Stimulated activated CD4-positive, alpha-beta T cell treated with anti-CD3 and anti-CD28 coated beads, TNF-alpha, amount 100 ng/mL, for 24 hours (primary cell): ENCODE results near the gene MAP3K8.

Experiments
- DNase-seq, 3 experiments: peaks; one replicate each; pipeline ENCODE4 v3.0.0-alpha.2; 2020; ENCODE audit warnings: low read depth in 3 of 3

The MAP3K8 gene

DNA sequence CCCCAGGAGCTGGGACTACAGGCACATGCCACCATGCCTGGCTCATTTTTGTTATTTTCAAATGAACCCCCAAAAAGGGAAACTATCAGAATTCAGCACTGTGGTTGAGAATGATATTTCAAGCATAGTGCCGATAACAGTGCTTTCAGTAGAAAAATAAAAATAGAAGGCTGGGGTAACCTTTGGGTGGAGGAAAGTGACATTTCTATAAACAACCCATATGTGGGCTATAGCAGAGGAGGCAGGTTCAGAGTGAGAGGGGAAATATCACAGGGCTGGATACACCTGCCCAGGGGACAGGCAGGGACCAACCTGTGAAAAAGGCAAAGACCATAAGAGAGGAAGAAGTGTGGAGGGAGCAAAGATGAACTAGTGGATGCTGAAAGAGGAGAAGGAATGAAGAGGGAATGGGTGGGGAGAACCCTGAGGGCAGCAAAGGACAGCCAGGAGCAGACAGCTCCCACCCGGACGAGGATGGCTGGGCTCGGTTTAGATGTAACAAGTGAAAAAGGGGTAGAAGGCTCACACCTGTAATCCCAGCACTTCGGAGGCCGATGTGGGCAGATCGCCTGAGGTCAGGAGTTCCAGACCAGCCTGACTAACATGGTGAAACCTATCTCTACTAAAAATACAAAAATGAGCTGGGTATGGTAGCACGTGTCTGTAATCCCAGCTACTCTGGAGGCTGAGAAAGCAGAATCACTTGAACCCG lies 56.5 kb downstream of the MAP3K8 start:
- DNase-seq = no peak

DNA sequence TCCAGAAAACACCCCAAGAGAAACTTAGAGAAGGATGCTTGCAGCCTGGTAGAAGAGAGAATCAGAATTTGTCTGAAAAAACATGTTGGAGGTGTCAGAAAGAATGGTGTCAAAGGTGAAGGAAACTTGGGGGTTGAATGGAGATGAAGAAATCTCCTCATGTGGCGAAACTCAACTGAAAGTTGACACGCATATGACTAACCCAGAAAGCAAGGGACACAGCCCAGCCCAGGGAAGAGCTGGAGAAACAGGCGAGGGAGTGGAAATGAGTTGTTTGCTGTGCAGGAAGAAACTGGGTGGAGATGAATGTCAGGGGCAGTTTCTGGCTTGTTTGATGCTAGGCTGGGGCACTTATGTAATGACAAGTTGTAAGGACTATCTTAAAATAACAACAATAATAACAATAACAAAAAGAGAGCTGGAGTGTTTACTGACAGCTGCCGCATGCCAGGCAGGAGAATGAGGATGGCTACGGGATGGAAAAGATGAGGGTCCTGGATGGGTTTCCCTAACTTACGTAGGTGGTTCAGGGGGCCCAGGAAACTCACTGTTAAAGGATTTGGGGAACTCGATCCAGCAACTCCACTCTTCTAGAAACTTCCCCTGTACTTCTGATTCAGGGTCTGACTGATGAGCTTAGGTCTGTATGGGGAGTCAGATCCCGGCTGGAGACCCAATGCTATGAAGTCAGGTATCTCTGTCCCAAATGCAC lies 57.4 kb downstream of the MAP3K8 start:
- no peak for DNase-seq

DNA sequence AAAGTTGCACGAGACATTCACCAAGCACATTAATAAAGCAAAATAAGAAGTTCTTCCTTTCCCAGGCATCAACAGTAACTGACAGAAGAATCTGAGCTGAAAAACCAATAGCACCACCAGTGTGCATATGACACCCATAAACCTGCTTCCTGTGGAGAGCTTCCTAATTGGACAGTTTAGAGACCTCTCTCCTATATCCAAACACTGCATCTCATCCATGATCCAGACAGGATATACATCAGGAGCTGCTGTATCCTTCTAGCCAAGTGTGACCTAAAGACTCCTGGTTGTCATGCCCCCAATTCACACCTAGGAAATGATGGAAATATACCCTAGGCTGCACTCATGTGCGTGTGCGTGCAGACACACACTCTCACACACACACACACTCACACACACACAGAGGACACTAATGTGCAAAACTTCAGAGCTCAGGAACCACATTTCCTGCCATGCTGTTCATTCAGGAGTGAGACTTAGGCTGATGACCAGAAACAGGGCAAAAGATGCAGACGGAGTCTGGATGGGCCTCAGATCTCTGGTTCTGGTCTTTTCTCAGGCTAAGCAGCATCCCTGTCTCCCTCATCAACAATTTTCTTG lies 58.0 kb downstream of the MAP3K8 start:
- no peak for DNase-seq

DNA sequence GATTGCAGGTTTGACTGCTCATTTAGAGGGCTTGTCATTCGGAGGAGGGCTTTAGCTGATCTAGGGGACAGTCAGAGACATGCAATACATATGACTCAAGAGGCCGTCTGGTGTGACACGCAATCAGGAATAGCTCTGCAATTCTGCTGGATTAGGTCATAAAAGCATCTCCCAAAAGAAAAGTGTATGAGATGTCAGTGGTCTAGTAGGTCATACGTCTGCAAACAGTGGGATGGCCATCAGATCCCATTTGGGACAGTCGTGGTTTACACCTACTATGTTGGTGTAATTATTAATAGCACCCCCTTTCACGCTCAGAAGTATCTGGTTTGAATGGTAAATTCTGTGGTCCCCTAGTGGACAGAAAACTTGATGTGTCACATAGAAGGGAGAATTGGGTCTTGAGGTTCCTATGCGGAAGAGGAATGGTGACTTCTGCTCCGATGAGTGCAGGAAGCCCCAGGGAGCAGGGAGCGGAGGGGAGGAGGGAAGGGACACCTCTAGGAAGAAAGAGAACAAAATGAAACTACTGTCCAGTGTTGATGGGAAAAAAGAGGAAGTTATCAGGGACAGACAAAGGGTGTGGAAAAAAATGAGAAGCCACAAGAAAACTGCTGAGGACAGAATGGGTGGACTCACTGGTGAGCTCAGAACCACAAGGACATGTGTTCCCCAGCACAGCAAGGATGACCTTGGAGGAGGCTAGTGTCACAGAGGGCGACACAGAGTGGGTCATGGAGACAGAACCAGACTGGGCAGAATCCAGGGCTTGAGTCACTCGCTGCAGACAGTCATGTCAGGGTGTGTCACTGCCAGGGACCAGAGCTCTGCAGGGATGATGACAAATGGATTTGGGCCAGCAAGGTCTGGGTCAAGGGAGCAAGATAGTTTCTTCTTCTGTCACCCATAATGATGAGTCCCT lies 59.9 kb downstream of the MAP3K8 start:
- no peak for DNase-seq

DNA sequence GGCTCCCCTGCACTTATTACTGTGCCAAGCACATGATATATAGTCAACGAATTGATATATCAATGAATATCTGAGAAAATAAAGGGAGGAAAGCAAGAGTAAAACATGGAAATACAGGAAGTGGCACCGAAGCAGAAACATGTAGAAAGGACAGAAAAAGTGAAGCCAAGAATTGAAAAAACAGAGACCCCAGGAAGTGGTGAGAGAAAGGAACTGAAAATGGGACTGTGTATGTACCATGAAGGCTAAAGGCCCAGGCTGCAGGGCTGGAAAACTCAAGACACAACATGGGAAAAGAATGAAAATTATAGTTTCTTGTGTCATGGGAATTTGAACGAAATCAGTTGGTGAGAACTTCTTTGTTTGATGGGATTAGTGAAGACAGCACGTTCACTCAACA lies 60.6 kb downstream of the MAP3K8 start:
- DNase-seq = no peak

DNA sequence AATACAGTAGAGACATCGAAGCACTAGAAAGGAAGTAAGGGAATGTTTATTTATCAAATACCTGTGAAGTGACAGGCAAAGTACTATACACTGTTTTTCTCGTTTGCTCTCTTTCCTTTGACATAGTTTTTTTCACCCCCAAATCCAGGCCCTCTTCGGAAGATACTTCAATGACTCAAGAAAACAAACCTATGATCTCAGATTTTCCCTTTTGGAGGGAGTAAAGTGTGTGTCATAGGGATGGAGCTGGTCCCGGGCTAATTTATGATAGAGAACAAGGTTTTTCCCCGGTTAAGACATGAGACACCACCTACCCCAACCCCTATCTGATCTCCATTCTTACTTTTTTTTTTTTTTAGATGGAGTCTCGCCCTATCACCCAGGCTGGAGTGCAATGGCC lies 61.7 kb downstream of the MAP3K8 start:
- no peak for DNase-seq

DNA sequence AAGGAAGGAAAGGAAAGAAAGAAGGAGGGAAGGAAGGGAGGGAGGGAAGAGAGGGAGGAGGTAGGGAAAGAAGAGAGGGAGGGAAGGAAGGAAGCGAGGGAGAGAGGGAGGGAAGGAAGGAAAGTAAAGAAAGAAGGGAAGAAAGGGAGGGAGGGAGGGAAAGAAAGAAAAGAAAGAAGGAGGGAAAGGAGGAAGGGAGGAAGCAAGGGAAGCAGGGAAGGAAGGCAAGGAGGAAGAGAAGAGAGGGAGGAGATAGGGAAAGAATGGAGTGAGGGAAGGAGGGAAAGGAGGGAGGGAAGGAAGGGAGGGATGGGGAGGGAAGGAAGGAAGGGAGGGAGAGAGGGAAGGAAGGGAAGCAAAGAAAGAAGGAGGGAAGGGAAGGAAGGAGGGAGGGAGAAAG lies 65.8 kb downstream of the MAP3K8 start:
- no peak for DNase-seq

DNA sequence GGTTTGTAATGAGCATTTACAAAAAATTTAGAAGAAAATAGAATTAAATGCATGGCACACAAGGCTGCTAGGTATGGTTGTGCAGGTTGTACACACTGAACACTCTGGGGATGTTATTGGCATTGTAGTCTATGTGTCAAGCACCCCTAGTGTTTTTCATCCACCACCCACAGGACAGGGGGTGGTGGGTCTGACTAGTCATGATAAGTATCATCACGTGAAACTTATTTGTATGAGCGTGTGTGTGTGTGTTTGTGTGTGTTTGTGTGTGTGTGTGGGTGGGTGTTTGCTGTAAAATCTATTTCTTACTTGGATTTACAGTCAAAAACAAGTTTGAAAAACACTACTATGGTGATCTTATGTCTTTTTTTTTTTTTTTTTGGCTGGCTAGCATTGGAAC lies 66.5 kb downstream of the MAP3K8 start:
- no peak for DNase-seq

DNA sequence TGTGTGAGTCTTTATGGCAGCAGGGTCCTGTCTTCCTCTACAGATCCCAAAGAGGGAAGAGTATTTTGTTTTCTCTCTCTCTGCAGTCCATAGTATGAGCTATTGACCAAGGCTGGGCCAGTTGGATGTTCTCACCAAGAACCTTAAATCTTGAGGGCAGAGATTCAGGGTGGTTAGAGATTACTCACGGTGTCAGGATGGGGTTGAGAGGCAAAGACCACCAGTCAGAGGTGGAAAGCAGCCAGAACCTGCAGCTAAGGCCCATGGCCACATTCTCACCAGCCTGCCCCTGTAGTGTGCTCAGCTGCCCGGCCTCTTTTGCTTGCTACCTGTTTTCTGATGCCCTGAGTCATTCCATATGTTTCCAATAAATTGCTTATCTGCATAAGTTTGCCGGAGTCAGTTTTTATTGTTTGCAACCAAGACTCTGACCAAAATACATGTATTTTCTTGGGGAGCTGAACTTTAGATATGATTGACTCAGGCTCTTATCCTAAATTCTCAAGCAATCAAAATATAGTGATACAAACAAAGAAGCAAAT lies 67.0 kb downstream of the MAP3K8 start:
- DNase-seq = no peak

DNA sequence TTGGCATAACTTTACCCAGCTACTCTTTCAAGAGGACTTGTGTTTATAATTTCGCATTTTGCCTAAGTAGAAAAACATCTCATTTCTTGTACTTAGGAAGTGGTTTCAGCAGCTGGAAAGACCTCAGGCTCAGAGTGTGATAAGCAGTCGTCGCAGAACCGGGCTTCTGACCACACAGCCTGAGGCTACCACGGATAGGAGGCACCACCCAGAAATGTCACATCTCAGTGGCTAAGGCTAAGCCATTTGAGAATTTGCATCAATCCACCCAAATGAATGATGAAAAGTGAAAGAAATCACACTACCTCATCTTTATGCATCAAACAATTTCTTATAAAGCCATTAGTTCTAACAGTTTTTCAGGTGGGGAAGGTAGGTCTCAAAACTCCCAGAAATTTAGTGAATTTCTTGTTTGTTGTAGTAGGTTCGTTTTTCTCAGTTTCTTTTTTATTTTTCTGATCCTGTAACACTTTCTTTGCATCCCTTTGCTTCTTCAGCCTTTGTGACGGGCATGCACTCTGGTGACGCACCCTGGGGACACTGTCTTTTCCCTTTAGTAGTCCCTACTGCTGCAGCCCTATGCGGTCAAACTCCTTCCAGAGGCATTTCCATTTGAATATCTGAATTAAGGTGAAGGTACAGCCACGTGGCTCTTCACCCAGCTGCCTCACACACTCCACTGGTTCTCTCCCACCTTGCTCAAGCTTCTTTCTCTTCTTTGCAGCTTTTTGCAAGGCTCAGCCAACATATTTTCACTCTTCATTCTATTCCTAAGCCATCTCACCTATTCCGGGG lies 68.5 kb downstream of the MAP3K8 start:
- no peak for DNase-seq

DNA sequence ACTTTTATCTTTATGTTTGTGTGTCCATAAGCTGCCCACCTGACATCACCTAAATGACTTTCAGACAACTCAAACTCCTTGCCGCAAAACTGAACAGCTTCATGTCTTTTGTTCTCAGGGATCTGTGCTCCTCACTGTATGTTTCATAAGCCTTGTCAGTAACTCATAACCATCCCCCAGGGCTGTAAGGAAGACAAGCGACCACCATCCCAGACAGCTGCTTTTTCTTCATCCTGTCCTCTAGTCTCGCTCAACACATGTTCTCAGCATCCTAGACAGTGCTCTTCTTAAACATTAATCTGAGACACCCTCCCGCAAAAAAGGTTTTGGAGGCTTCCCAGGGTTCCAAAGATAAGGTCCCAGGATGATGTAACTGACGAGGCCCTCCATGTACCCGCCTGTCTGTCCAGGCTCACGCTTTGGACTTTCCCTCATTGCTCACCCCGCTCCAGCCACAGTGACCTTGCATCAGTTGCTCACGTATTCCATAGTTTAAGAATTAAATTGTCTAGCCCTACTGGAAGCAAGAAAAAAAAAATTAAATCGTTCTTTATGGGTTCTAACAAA lies 69.8 kb downstream of the MAP3K8 start:
- no peak for DNase-seq

DNA sequence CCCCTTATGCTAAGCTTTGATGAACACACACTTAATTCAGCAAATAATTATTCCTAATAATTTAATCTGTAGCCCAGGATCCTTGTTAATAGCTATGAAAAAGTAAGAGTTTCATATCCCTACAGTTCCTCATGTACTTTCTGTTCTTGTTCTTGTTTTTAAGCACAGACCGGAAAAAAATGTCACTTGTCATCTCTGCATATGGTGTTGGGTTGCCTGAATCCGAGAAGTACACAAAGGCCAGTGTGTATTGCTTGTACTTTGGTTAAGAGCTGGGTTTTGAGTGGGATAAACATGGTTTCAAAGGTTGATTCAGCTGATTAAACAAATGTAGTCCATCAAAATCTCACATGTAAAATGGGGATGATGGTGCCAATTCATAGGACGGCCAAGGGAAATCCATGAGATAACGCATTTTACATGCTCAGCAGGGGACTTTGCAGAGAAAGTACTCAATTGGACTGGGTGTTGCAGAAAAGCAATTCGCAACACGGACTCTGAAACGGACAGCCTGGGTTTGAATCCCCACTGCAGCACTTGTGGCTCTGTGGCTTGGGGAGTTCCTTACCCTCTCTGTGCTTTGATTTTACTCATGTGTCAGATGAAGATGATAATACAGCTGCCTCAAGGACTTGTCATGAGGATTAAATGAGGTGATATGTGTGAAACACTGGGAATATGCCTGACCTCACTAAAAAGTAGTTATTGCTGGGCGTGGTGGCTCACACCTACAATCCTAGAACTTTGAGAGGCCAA lies 71.7 kb downstream of the MAP3K8 start:
- DNase-seq = no peak

DNA sequence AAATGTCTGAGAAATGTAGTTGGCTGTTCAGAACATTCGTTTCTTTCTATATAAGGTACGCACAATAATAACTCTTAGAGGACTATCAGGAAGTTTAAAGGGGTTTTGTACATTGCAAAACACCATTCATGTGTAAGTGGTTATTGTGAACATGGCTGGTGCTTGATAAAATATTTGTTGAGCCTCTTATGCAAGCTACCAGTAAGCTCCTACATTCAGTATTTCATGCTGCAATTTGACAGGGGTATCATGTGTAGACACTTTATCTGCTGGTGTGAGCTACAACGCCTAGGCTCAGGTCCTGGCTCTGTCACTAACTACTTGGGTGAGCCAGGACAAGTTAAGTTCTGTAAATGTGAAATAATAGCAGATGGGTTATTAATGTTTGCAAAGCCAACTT lies 75.5 kb downstream of the MAP3K8 start:
- DNase-seq = no peak

DNA sequence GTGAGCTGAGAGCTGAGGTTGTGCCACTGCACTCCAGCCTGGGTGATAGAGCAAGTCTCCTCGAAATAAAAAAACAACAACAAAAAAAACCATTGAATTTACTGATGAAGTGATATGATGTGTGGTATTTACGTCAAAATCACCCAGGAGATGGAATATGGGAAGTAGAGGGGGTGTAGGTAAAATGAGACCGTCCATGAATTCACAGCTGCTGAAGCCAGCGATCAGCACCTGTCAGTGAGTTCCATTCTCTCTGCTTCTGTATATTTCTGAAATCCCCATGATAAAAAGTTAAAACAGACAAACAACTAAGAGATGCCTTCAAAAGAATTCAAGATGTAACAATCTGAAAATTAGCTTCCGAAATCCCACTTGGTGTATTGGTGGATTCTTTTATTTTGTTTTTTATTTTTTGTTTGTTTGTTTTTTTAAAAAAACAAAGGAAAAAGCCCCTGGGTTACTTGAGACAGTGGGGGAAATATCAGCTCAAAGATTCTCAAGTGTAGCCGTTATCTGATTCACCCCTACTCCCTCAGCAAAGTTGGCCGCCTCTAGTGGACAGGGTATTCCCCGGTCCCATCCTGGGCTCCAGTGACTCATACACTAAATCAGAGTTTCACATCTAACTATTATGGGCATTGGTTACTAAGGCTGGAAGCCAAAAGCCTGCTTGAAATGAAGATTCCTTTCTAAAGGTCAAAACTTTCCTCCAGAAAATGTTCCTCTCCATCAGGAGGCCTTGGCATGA lies 76.4 kb downstream of the MAP3K8 start:
- DNase-seq = peak in 1 of 3 experiments; percentile 38

DNA sequence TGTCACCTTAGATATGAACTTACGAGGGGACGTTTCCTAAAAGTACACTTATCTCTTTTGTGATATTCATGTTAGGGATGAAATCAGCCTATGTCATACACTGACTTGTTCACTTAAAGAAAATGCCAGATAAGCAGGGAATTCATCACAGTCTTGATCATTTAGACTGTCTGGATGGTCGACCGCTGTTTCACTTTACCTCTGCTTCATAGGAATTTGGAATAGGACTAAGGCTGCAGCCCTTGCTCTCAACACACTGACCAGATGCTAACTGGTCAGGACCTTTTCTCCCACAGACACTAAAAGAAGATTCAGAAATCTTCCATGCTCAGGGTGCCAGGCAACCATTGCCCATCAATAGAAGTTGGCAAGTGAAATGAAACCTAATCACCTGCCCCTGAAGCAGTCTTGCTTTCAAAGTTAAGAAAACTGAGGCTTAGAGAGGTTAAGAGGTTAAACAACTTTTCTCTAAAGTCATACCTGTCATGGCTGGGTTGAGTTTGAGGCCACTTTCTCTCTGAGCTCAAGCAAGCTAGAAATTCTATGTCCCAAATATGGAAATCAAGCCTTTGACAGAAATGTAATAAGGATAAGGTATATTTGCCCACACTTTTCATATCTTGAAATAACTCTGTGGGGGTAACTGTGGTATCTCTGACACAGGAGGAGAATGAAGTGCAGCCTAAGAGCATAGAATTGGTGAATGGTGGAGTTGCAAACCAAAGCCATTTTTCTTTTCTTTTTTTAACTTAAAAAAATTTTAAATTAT lies 77.1 kb downstream of the MAP3K8 start:
- DNase-seq = no peak
